Medulla oblongata (tissue), 1 donor: Measurements from ENCODE around the gene SREK1.

ENCODE experiments used
- DNase-seq: peaks from one replicate; pipeline ENCODE4 v3.0.0-alpha.2; 2015; ENCODE audit errors: extremely low spot score

SREK1 gene

GRCh38 chr5:66164044-66164790, 20.1 kb downstream of the SREK1 start:
- DNase-seq = no peak

- no peak for DNase-seq
Observed at GRCh38 chr5:66168226-66168625, 24.1 kb downstream of the SREK1 start.

- DNase-seq = no peak
Observed at GRCh38 chr5:66169534-66169933, 25.4 kb downstream of the SREK1 start.

GRCh38 chr5:66170195-66170919, 26.3 kb downstream of the SREK1 start:
- DNase-seq = no peak

GRCh38 chr5:66171349-66172344, 27.5 kb downstream of the SREK1 start:
- DNase-seq = peak; percentile 56

GRCh38 chr5:66174338-66174737, 30.2 kb downstream of the SREK1 start:
- DNase-seq = peak; percentile 54

GRCh38 chr5:66178799-66179198, 34.7 kb downstream of the SREK1 start:
- DNase-seq = peak; percentile 12

- peak; percentile 35 for DNase-seq
Observed at GRCh38 chr5:66179297-66180051, 35.4 kb downstream of the SREK1 start.

- DNase-seq = no peak
Observed at GRCh38 chr5:66180282-66181155, 36.4 kb downstream of the SREK1 start.

- DNase-seq = no peak
Observed at GRCh38 chr5:66186108-66186507, 42.0 kb downstream of the SREK1 start.

- no peak for DNase-seq
Observed at GRCh38 chr5:66193419-66193818, 49.3 kb downstream of the SREK1 start.

GRCh38 chr5:66197764-66198405, 53.8 kb downstream of the SREK1 start:
- no peak for DNase-seq

- no peak for DNase-seq
Observed at GRCh38 chr5:66198837-66199236, 54.7 kb downstream of the SREK1 start.

GRCh38 chr5:66203531-66203930, 59.4 kb downstream of the SREK1 start:
- no peak for DNase-seq

- DNase-seq = no peak
Observed at GRCh38 chr5:66206465-66206864, 62.4 kb downstream of the SREK1 start.

- DNase-seq = no peak
Observed at GRCh38 chr5:66207800-66208561, 63.9 kb downstream of the SREK1 start.

- DNase-seq = no peak
Observed at GRCh38 chr5:66209350-66209749, 65.2 kb downstream of the SREK1 start.

- no peak for DNase-seq
Observed at GRCh38 chr5:66209794-66210193, 65.7 kb downstream of the SREK1 start.

GRCh38 chr5:66213533-66213932, 69.4 kb downstream of the SREK1 start:
- DNase-seq = no peak
